ENCODE data around the gene RET.

Gene RET

DNA sequence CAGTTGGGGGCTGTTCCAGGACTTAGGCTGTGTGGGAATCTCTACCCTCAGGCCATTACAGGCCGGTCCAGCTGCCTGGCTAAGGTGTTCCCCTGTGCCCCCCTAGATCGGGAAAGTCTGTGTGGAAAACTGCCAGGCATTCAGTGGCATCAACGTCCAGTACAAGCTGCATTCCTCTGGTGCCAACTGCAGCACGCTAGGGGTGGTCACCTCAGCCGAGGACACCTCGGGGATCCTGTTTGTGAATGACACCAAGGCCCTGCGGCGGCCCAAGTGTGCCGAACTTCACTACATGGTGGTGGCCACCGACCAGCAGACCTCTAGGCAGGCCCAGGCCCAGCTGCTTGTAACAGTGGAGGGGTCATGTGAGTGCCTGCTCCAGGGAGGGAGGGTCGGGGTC is 34.2 kb downstream of the RET start:
- no peak for DNase-seq

- no peak for DNase-seq
Observed at GRCh38 chr10:43111921-43112607, 35.2 kb downstream of the RET start.

DNA sequence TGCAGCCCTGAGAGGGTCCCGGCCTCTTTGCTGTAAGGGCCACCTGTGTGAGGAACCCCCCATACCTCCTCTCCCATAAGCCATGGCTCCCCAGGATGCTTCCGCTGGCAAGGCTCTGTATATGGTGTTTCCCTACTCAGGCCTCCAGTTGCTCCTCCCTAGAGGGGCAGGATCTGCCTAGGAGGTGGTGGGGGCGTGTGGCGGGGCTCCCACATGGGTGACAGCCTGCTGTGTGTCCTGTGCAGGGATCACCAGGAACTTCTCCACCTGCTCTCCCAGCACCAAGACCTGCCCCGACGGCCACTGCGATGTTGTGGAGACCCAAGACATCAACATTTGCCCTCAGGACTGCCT is 35.7 kb downstream of the RET start:
- no peak for DNase-seq

DNA sequence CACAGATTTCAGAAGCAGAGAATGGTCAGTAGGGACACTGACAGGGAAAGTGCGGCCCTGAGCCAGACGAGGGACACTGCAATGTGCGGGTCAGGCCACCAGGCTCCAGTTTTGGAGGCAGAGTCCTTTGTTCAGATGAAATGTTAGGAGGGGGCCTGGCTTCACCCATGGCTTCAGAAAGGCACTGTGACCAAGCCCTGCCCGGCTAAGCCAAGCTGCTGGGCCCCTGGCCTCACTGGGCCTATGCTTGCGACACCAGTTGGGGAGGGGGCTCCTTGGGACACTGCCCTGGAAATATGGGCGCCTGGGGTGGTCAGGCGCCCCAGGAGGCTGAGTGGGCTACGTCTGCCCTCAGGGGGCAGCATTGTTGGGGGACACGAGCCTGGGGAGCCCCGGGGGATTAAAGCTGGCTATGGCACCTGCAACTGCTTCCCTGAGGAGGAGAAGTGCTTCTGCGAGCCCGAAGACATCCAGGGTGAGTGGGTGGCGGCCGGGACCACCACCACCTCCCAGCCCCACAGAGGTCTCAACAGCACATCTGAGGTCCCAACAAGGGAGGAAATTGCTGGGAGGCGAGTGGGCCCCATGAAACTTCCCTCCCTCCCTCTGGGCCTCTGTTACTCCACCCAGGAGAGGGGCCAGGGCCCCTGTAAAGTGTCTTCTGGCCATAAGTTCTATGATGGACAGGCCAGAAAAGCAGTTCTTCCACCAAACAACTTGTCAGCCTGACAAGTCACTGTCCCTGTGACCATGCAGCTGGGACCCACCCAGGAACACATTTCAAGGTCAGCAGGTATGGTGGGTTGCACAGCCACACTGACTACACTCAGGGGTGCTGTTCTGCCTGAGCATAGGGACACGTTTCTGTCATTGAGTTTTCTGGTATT is 36.6 kb downstream of the RET start:
- DNase-seq: no peak

DNA sequence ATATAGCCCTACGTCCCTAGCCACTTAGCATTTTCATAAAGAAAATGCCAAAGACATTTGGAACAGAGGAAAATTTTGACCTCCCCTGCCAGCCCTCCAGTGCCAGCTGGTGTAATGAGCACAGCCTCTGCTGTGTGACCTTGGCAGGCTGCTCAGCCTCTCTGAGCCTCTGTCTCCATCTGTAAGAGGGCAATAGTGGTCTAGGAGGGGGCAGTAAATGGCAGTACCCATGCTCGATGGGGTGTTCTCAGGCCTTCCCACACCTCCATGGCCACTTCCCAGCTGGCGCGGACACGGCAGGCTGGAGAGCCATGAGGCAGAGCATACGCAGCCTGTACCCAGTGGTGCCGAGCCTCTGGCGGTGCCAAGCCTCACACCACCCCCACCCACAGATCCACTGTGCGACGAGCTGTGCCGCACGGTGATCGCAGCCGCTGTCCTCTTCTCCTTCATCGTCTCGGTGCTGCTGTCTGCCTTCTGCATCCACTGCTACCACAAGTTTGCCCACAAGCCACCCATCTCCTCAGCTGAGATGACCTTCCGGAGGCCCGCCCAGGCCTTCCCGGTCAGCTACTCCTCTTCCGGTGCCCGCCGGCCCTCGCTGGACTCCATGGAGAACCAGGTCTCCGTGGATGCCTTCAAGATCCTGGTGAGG is 37.3 kb downstream of the RET start:
- DNase-seq: no peak

GRCh38 chr10:43114743-43115611 is 38.1 kb downstream of the RET start:
- no peak for DNase-seq

- no peak for DNase-seq
Observed at GRCh38 chr10:43115881-43116595, 39.2 kb downstream of the RET start.

DNA sequence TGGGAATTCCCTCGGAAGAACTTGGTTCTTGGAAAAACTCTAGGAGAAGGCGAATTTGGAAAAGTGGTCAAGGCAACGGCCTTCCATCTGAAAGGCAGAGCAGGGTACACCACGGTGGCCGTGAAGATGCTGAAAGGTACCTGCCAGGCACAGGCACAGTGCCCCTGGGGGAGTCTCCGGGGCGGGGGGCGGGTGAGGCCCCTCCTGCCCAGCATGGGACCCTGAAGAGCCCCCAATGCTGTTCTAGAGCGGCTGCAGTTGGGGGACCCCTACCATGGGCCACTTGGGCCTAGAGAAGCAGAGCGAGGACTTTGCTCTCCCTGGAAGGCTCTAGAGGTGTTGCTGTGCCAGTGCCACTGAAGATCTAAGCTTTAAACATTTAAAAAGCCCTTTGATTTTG is 39.7 kb downstream of the RET start:
- DNase-seq: no peak

DNA sequence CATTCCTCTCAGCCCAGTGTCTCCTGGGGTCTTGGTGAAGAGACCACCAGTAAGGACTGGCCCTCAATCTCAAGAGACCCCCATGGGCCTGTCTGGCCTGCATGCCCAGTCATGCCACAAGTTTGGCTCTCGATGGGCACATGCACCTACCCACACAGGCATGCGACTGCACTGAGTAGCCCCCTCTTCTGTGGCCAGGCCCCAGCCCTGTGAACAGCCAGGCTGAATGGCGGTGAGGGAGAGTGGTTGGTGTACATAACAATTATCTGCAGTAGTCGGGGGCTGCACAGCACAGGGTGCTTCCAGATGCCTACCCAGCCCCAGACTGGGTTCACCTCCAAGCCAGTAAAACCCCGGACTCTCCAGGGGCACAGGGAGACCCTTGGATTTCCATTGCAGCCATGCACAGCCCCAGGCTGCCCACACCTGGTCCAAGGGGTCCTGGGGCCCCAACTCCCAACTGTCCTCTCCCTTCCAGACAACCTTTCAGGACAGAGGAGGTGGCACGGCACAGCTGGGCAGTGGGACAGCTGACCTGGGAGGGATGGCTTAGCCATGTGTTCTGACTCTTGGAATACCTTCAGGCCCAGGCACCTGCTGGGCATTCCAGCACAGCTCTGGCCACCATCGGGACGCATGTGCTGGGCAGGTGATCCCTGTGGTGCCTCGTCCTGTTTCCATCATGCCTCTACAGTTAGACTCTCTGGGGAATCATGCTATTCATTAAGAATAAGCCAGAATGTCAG is 40.3 kb downstream of the RET start:
- DNase-seq: no peak

DNA sequence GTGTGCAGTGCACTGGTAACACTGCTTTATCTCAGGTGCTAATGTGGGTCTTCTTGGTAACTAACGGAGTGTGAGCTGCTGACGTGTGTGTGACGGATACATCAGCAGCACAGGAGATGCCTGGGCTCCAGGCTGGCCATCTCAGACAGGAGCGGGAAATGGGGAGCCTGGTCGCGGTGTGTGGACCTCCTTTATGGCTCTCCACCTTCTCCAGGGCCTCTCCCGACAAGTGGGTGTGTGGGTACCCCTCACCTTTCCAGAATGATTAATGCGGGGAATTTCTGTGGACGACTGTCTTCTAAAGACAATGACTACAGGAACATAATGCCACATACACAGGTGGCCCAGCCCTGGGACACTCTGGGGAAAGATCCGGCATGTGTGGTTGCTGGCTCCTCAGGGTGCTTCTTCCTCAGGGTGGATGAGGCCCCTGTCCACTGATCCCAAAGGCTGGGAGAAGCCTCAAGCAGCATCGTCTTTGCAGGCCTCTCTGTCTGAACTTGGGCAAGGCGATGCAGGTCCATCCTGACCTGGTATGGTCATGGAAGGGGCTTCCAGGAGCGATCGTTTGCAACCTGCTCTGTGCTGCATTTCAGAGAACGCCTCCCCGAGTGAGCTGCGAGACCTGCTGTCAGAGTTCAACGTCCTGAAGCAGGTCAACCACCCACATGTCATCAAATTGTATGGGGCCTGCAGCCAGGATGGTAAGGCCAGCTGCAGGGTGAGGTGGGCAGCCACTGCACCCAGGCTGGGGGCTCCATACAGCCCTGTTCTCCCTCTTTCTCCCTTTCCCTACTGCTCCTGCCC is 41.1 kb downstream of the RET start:
- DNase-seq: no peak

DNA sequence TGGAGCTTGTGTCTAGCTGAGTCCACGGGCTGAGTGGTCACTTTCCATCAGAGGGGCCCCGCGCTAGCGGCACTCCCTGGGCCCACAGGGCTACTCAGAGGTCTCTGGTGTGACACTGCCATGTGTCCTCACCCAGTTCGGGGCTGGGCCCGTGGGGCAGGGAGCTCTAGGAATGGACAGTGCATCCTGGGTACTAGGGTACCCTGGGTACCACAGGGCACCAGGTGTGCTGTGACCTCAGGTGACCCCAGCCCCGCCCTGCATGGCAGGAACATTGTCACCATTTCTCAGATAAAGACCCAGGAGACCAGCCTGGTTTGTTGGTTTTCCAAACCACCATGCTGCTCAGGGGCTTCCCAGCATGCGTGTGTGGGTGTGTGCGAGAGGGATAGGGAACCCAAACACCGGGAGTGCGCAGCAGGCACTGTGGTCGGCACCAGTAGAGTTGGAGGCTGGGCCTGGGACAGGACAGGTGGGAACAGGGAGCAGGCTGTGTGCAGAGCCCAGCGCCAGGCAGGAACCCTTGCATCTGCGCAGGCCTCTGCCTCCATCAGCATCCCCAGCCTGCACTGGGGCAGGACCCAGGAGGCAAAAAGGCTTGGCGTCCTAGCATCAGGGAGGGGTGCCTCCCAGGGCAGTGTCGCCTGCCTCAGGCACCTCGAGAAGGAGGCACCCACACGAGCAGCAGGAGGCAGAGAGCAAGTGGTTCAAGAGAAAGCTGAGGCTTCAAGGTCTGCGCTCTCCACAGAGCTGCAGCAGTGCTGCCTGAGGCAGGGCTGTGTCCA is 42.0 kb downstream of the RET start:
- DNase-seq: no peak

DNA sequence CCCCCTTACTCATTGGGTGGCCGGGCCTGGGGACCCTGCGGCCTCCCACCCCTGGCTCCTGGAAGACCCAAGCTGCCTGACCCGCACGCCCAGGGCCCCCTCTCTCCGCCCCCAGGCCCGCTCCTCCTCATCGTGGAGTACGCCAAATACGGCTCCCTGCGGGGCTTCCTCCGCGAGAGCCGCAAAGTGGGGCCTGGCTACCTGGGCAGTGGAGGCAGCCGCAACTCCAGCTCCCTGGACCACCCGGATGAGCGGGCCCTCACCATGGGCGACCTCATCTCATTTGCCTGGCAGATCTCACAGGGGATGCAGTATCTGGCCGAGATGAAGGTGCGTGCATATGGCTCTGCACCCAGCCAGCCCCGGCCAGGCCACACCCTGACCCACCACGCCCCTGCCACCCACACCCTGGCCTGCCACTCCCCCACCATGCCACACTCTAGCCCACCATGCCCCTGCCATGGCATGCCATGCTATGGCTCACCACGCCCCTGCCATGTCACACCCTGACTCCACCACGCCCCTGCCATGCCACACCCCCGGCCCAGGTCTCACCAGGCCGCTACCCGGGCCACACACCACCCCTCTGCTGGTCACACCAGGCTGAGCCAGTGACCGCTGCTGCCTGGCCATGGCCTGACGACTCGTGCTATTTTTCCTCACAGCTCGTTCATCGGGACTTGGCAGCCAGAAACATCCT is 42.7 kb downstream of the RET start:
- no peak for DNase-seq

- no peak for DNase-seq
Observed at GRCh38 chr10:43120116-43120928, 43.5 kb downstream of the RET start.

- no peak for DNase-seq
Observed at GRCh38 chr10:43120929-43121314, 44.1 kb downstream of the RET start.

GRCh38 chr10:43121444-43121843 is 44.6 kb downstream of the RET start:
- no peak for DNase-seq

GRCh38 chr10:43122096-43122495 is 45.2 kb downstream of the RET start:
- no peak for DNase-seq

GRCh38 chr10:43122826-43123225 is 46.0 kb downstream of the RET start:
- no peak for DNase-seq

- DNase-seq: no peak
Observed at GRCh38 chr10:43123361-43124093, 46.7 kb downstream of the RET start.
